ENCODE measurements around the gene ALG12.

Gene ALG12

DNA sequence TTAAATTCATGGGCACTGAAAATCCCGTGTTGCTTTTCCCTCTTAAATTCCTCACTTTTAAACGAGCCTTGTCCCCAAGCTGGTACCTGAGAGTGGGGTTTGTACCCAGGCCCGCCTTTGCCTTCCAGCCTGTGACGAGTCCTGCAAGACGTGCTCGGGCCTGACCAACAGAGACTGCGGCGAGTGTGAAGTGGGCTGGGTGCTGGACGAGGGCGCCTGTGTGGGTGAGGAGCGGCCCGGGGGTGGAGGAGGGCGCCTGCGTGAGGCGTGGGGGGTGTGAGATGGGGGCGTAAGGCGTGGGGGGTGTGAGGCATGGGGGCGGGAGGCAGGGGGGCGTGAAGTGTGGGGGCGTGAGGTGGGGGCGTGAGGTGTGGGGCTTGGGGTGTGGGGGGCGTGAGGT, 4.2 kb upstream of the ALG12 start:
- Mint-ChIP-seq H3K27me3 (no peaks in the 10 kb centered on the region), H3K27ac (no peak overlapping the region), H3K36me3 (ENCODE audit: low read depth) (peaks cover 59% of the 10 kb centered on the region), H3K4me1 (ENCODE audit: low read depth) (peaks cover 49% of the 10 kb centered on the region), H3K9me3 (no peaks in the 10 kb centered on the region), H3K4me3 (no peak overlapping the region)
- no peak for DNase-seq

DNA sequence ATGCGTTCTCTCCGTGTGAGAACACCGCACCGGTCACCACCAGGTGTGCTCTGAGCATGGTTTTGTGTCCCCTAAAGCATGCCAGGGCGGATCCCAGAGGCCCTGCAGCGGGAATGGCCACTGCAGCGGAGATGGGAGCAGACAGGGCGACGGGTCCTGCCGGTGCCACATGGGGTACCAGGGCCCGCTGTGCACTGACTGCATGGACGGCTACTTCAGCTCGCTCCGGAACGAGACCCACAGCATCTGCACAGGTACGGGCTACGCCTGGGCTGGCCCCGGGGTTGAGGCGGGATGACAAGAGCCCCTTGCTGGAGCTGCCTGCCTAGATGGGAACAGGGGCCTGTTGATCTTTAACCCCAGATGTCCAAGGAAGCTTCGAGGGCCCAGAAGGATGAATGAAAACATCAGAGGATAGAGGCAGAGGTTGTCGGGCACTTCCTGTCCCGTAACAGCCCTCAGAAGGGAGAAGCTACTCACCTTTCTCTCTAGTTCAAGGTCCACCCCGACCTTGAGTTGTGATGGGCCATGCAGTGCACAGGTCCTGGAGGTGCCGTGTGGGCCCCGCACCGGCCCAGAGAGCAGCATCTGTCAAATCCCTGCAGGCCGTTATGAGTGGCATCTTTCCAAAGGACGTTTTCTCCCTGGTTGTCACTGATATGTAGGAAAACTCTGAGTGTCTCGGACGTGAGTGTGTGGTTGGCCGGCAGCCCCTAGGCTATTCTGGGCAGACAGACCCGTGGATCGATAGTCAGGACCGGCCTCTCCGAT, 3.5 kb upstream of the ALG12 start:
- H3K36me3 Mint-ChIP-seq (ENCODE audit: low read depth), result peaks cover 53% of the 10 kb centered on the region
- no peaks in the 10 kb centered on the region for H3K27me3 Mint-ChIP-seq
- no peaks in the 10 kb centered on the region for H3K9me3 Mint-ChIP-seq
- H3K4me3 Mint-ChIP-seq, result no peak overlapping the region
- no peak overlapping the region for H3K27ac Mint-ChIP-seq
- H3K4me1 Mint-ChIP-seq (ENCODE audit: low read depth), result peaks cover 50% of the 10 kb centered on the region
- DNase-seq, result no peak

DNA sequence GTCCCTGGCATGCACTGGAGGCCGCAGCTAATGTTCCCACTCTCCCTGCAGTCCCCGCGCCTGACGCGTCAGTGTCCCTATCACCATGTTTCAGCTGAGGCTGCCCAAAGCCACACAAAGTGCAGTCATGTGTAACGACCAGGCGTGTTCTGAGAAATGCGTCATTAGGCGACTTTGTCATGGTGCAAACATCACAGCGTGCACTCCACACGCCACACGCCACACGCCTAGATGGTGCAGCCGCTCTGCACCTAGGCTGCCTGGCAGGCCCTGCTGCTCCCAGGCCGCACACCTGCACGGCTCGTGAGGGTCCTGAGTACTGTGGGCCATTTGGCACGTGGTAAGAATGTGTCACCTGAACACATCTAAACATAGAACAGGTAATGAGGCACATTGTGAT, 2.6 kb upstream of the ALG12 start:
- no peaks in the 10 kb centered on the region for H3K9me3 Mint-ChIP-seq
- DNase-seq, result no peak
- peaks cover 50% of the 10 kb centered on the region for H3K36me3 Mint-ChIP-seq (ENCODE audit: low read depth)
- H3K4me1 Mint-ChIP-seq (ENCODE audit: low read depth), result peaks cover 50% of the 10 kb centered on the region
- H3K4me3 Mint-ChIP-seq, result peak overlapping the region; percentile 18
- no peaks in the 10 kb centered on the region for H3K27me3 Mint-ChIP-seq
- H3K27ac Mint-ChIP-seq, result no peak overlapping the region

DNA sequence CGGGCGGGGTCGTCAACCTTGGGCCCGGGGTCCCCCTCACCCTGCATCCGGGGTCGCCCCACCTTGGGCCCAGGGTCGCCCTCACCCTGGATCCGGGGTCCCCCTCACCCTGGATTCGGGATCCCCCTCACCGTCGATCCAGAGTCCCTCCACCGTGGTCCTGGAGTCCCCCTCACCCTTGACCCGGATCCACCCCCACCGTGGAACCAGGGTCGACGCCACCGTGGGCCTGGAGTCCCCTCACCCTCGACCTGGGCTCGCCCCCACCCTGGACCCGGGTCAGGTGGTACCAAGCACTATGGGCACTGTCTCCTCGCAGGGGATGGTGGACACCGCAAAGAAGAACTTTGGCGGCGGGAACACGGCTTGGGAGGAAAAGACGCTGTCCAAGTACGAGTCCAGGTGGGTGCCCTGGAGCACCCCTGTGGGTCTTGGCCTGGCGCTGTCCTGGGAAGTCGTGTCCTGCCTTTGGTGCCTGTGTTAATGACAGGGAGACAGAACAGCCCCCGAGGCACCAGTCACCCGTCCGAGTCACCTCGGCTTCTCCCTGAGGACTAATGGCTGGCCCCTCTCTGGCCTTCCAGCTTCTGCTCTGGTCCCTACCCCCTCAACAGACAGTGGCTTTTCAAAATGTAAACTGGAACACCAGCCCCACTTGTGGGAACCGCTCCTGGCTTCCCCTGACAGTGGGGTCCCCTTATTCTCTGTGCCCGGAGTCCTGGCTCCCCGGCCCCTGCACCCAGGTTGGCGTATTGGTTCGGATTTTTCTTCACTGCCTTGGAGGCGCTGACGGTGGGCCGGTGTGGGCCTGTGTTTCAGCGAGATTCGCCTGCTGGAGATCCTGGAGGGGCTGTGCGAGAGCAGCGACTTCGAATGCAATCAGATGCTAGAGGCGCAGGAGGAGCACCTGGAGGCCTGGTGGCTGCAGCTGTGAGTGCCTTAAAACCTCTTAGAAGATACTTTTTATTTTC, 958 bp upstream of the ALG12 start:
- Mint-ChIP-seq H3K4me1 (ENCODE audit: low read depth) (peaks cover 41% of the 10 kb centered on the region), H3K27ac (peak overlapping the region; percentile 71), H3K27me3 (no peaks in the 10 kb centered on the region), H3K4me3 (peak overlapping the region; percentile 75), H3K9me3 (no peaks in the 10 kb centered on the region), H3K36me3 (ENCODE audit: low read depth) (peaks cover 44% of the 10 kb centered on the region)
- DNase-seq, result no peak

GRCh38 chr22:49916831-49917230, 1.4 kb downstream of the ALG12 start:
- H3K4me3 Mint-ChIP-seq, result peak overlapping the region; percentile 82
- no peak for DNase-seq
- no peaks in the 10 kb centered on the region for H3K27me3 Mint-ChIP-seq
- peaks cover 30% of the 10 kb centered on the region for H3K4me1 Mint-ChIP-seq (ENCODE audit: low read depth)
- no peaks in the 10 kb centered on the region for H3K9me3 Mint-ChIP-seq
- H3K27ac Mint-ChIP-seq, result peak overlapping the region; percentile 88
- H3K36me3 Mint-ChIP-seq (ENCODE audit: low read depth), result peaks cover 46% of the 10 kb centered on the region

- no peak for DNase-seq
- Mint-ChIP-seq H3K9me3 (no peaks in the 10 kb centered on the region), H3K27me3 (no peaks in the 10 kb centered on the region), H3K4me1 (ENCODE audit: low read depth) (peaks cover 28% of the 10 kb centered on the region), H3K4me3 (no peak overlapping the region), H3K27ac (no peak overlapping the region), H3K36me3 (ENCODE audit: low read depth) (peaks cover 43% of the 10 kb centered on the region)
Observed at GRCh38 chr22:49915610-49916009, 2.6 kb downstream of the ALG12 start.

DNA sequence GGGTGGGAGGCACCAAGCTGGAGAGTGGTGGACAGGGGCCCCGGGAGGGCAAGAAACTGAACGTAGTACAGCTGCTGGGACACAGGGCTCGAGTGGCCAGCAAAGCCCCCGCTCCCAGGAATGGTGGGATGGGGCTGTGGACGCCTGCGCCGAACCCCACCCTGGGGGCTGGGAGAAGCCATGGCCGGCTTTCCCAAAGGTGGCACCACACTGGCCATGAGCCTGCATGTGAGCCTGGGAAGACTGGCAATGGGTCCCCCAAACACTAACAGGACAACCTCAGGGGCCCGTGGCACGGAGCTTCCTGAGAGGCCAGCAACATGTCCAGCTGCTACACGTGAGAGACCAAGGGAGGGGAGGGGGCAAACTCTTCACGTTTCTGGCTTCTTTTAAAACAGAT, 4.0 kb downstream of the ALG12 start:
- no peaks in the 10 kb centered on the region for H3K9me3 Mint-ChIP-seq
- no peak for DNase-seq
- peaks cover 16% of the 10 kb centered on the region for H3K4me1 Mint-ChIP-seq (ENCODE audit: low read depth)
- H3K27me3 Mint-ChIP-seq, result no peaks in the 10 kb centered on the region
- H3K4me3 Mint-ChIP-seq, result no peak overlapping the region
- no peak overlapping the region for H3K27ac Mint-ChIP-seq
- peaks cover 43% of the 10 kb centered on the region for H3K36me3 Mint-ChIP-seq (ENCODE audit: low read depth)

- DNase-seq, result no peak
- H3K9me3 Mint-ChIP-seq, result no peaks in the 10 kb centered on the region
- H3K27me3 Mint-ChIP-seq, result no peaks in the 10 kb centered on the region
- H3K36me3 Mint-ChIP-seq (ENCODE audit: low read depth), result peaks cover 52% of the 10 kb centered on the region
- no peak overlapping the region for H3K4me3 Mint-ChIP-seq
- H3K27ac Mint-ChIP-seq, result no peak overlapping the region
- peaks cover 15% of the 10 kb centered on the region for H3K4me1 Mint-ChIP-seq (ENCODE audit: low read depth)
Observed at GRCh38 chr22:49913446-49913845, 4.8 kb downstream of the ALG12 start.

DNA sequence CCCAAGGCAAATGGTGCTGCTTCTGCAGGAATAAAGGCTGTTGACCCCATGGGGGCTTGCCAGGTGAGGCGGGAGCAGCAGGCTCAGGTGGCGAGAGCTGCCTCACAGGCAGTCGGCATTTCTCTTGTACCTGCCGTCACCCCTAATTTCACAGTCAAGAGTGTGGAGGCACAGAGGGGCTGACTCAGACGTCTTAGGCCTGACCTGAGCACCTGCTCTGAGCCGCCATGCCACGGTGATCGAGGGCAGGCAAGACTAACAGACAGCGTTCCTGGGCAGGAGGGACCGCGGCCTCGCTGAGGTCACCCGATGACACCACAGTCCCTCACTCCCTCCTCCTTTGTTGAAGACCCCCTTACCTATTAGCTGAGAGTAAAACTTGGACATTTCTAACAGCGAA, 5.2 kb downstream of the ALG12 start:
- H3K27me3 Mint-ChIP-seq, result no peaks in the 10 kb centered on the region
- peaks cover 53% of the 10 kb centered on the region for H3K36me3 Mint-ChIP-seq (ENCODE audit: low read depth)
- no peak for DNase-seq
- H3K4me3 Mint-ChIP-seq, result no peak overlapping the region
- H3K27ac Mint-ChIP-seq, result no peak overlapping the region
- H3K9me3 Mint-ChIP-seq, result no peaks in the 10 kb centered on the region
- H3K4me1 Mint-ChIP-seq (ENCODE audit: low read depth), result peaks cover 15% of the 10 kb centered on the region

DNA sequence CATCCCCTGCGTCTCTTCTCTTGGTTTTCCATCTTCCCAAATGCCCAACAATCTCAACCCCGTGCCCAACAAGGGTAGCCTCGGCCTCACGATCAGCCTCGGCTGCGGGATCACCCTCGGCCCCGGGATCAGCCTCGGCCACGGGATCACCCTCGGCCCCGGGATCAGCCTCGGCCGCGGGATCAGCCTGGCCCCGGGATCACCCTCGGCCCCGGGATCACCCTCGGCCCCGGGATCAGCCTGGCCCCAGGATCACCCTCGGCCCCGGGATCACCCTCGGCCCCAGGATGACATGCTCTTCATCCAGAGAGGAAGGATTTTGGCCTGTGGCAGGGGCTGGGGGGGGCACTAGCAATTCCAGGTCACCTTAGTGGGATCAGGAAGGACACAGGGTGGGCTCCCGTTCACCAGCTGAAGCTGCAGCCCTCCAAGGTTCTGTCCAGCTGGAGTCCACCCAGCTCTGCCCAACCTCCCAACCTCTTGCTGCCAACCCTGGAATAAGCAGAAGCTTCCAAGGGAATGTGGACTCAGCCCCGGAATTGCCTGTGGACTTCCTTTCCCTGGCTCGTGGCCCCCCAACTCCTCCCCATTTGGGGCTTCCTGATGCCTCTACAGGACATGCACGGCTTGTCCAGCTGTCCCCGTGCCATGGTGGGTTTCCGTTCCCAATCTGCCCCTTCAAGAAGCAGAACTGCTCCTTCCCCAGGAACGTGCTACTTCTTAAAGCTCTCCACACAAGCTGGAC, 6.2 kb downstream of the ALG12 start:
- H3K36me3 Mint-ChIP-seq (ENCODE audit: low read depth), result peaks cover 63% of the 10 kb centered on the region
- no peak for DNase-seq
- H3K4me3 Mint-ChIP-seq, result no peak overlapping the region
- no peak overlapping the region for H3K27ac Mint-ChIP-seq
- no peaks in the 10 kb centered on the region for H3K27me3 Mint-ChIP-seq
- peaks cover 10% of the 10 kb centered on the region for H3K4me1 Mint-ChIP-seq (ENCODE audit: low read depth)
- no peaks in the 10 kb centered on the region for H3K9me3 Mint-ChIP-seq

GRCh38 chr22:49910229-49911155, 7.7 kb downstream of the ALG12 start:
- Mint-ChIP-seq H3K27me3 (no peaks in the 10 kb centered on the region), H3K4me3 (no peak overlapping the region), H3K27ac (peak overlapping the region; percentile 29), H3K36me3 (ENCODE audit: low read depth) (peaks cover 72% of the 10 kb centered on the region), H3K9me3 (no peaks in the 10 kb centered on the region), H3K4me1 (ENCODE audit: low read depth) (peaks cover 1% of the 10 kb centered on the region)
- no peak for DNase-seq

- Mint-ChIP-seq H3K4me1 (ENCODE audit: low read depth) (no peaks in the 10 kb centered on the region), H3K27me3 (no peaks in the 10 kb centered on the region), H3K27ac (peak overlapping the region; percentile 18), H3K9me3 (no peaks in the 10 kb centered on the region), H3K4me3 (no peak overlapping the region), H3K36me3 (ENCODE audit: low read depth) (peaks cover 77% of the 10 kb centered on the region)
- DNase-seq, result no peak
Observed at GRCh38 chr22:49909476-49910205, 8.6 kb downstream of the ALG12 start.

DNA sequence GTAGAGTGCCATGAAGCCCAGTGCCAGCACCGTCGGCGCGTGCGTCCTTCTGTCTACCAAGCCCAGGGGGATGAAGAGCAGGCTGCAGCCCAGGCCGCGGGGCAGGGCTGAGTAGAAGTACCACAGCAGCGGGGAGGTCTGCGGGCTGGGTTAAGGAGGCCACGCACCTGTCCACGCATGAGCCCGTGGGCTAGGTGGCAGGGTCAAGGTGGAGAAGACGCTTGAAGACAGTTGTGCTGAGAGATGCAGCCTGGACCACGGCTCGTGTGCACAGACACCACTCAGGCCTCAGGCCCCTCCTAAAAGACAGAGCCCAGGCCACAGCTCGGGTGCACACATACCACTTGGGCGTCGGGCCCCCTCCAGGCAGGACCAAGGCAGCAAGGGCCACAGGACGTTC, 10.4 kb downstream of the ALG12 start:
- no peaks in the 10 kb centered on the region for H3K4me1 Mint-ChIP-seq (ENCODE audit: low read depth)
- H3K27me3 Mint-ChIP-seq, result no peaks in the 10 kb centered on the region
- H3K9me3 Mint-ChIP-seq, result no peaks in the 10 kb centered on the region
- no peak overlapping the region for H3K4me3 Mint-ChIP-seq
- DNase-seq, result no peak
- peaks cover 81% of the 10 kb centered on the region for H3K36me3 Mint-ChIP-seq (ENCODE audit: low read depth)
- H3K27ac Mint-ChIP-seq, result no peak overlapping the region

All from activated T-cell treated with anti-CD3 and anti-CD28 coated beads, Interleukin-2, amount 50 U/mL, for 24 hours (primary cell).